Calu3 (cell line): Measurements from ENCODE around the gene SELE. TPM values are rescaled to one million over a fixed set of nuclear protein-coding genes. Genes with fewer than 3 reads are reported as not detected.
A peak's percentile ranks its signal among the peaks of the same experiment; 100 is the strongest.

ENCODE experiments used
- BruUV-seq: library from RNA; stranded (reverse); fragments of 400-500 nt; replicated peaks from 2 replicates; lab custom pipeline; 2021; lab: Mats Ljungman, UMichigan
- CTCF ChIA-PET: fragments of 300-600 bp; sonication (Branson Sonifier 250); formaldehyde crosslinking; loops from one replicate; lab custom pipeline; 2022; ENCODE audit warnings: antibody characterized with exemption; lab: Charles Lee
- DNase-seq: peaks from one replicate; pipeline ENCODE4 v3.0.0; 2022
- H3K27ac Mint-ChIP-seq: one replicate; pipeline ENCODE4 v1.8.0; 2022; ENCODE audit warnings: mixed read lengths; ENCODE audit not compliant: unreplicated experiment
- H3K27me3 Mint-ChIP-seq: one replicate; pipeline ENCODE4 v1.8.0; 2022; ENCODE audit warnings: mixed read lengths; ENCODE audit not compliant: unreplicated experiment
- H3K36me3 Mint-ChIP-seq: one replicate; pipeline ENCODE4 v1.8.0; 2022; ENCODE audit warnings: mild to moderate bottlenecking, moderate library complexity, mixed read lengths; ENCODE audit not compliant: insufficient read depth, unreplicated experiment
- H3K4me1 Mint-ChIP-seq: one replicate; pipeline ENCODE4 v1.8.0; 2022; ENCODE audit warnings: mild to moderate bottlenecking, low read depth, mixed read lengths; ENCODE audit not compliant: unreplicated experiment
- H3K4me3 Mint-ChIP-seq: one replicate; pipeline ENCODE4 v1.8.0; 2022; ENCODE audit warnings: mild to moderate bottlenecking, low read depth, moderate library complexity, mixed read lengths; ENCODE audit not compliant: unreplicated experiment
- H3K9me3 Mint-ChIP-seq: one replicate; pipeline ENCODE4 v1.8.0; 2022; ENCODE audit warnings: low read depth, mixed read lengths; ENCODE audit not compliant: unreplicated experiment
- CTCF ChIP-seq: fragments of 200-600 bp; IDR thresholded peaks from one replicate; pipeline ENCODE4 v1.8.0; 2022; ENCODE audit warnings: antibody characterized with exemption; ENCODE audit not compliant: unreplicated experiment
- intact Hi-C: fragments of 100-400 bp; cut with micrococcal nuclease; formaldehyde crosslinking; loops from one replicate; pipeline ENCODE4 v1.10.0; 2022; ENCODE audit not compliant: unreplicated experiment
- total RNA-seq: library from RNA; stranded (reverse); gene quantifications from 2 replicates; pipeline ENCODE4 v1.2.3, GENCODE V29; 2022

SELE gene
- total RNA-seq, 1 experiment from 2014 or later, result not detected

DNA sequence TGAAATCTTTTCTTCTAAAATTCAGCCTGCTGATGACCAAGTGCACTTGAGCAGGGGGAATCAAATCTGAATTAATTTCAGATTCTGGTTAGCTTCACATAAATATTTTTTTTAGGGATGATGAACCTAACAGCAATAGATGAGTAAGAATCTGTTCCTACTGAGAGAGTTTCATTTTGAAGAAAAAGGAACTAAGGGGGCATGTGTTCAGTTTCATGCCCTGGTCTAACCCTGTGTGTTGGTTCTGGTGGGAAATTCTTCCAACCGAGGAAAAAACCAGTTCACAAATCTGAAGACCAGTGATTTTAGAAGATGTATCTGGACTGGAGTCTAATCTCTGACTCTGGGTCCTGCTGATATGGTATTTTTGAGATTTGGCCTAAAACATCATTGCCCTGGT is 36.1 kb downstream of the SELE start:
- CTCF ChIA-PET, result no interaction called here
- no peak for DNase-seq
- H3K36me3 Mint-ChIP-seq, result no peaks in the 10 kb centered on the region
- no peak overlapping the region for H3K4me3 Mint-ChIP-seq
- no TSS peak for BruUV-seq
- peaks cover 34% of the 10 kb centered on the region for H3K4me1 Mint-ChIP-seq
- no peaks in the 10 kb centered on the region for H3K9me3 Mint-ChIP-seq
- intact Hi-C loops, result loop anchor here (10.0 kb wide), 1 partner anchor 233 kb away; no protein-coding TSS in a partner anchor
- H3K27me3 Mint-ChIP-seq, result no peaks in the 10 kb centered on the region
- no peak for TF ChIP-seq CTCF
- no peak overlapping the region for H3K27ac Mint-ChIP-seq

- Mint-ChIP-seq H3K4me1 (peaks cover 34% of the 10 kb centered on the region), H3K27me3 (no peaks in the 10 kb centered on the region), H3K27ac (peak overlapping the region; percentile 83), H3K4me3 (no peak overlapping the region), H3K36me3 (no peaks in the 10 kb centered on the region), H3K9me3 (no peaks in the 10 kb centered on the region)
- TF ChIP-seq CTCF, result no peak
- DNase-seq, result no peak
- no TSS peak for BruUV-seq
- CTCF ChIA-PET, result interaction anchor here (1.0 to 1.7 kb wide), 2 partner anchors 9 to 110 kb away, joined by 3 to 5 read pairs; partner anchors contain the start of gene F5
- intact Hi-C loops, result loop anchor here (10.0 kb wide), 1 partner anchor 232 kb away; no protein-coding TSS in a partner anchor
Measured at GRCh38 chr1:169696273-169697100, 37.4 kb downstream of the SELE start.

- no peak for DNase-seq
- intact Hi-C loops, result loop anchor here (1.0 to 10.0 kb wide), 3 partner anchors 13 to 230 kb away; no protein-coding TSS in a partner anchor
- Mint-ChIP-seq H3K9me3 (no peaks in the 10 kb centered on the region), H3K4me3 (no peak overlapping the region), H3K27ac (peak overlapping the region; percentile 3), H3K36me3 (no peaks in the 10 kb centered on the region), H3K27me3 (no peaks in the 10 kb centered on the region), H3K4me1 (peaks cover 34% of the 10 kb centered on the region)
- no peak for TF ChIP-seq CTCF
- CTCF ChIA-PET, result interaction anchor here (0.7 to 1.1 kb wide), 3 partner anchors 92 to 222 kb away, joined by 3 to 4 read pairs (median 4); partner anchors contain the start of gene F5
- no TSS peak for BruUV-seq
Measured at GRCh38 chr1:169694304-169695075, 39.4 kb downstream of the SELE start.

- CTCF ChIA-PET, result interaction anchor here (0.8 to 1.0 kb wide), 2 partner anchors 11 to 25 kb away, joined by 3 to 4 read pairs; no protein-coding TSS in a partner anchor
- no peak for TF ChIP-seq CTCF
- H3K4me3 Mint-ChIP-seq, result no peak overlapping the region
- H3K36me3 Mint-ChIP-seq, result no peaks in the 10 kb centered on the region
- BruUV-seq, result no TSS peak
- H3K27ac Mint-ChIP-seq, result no peak overlapping the region
- H3K9me3 Mint-ChIP-seq, result no peaks in the 10 kb centered on the region
- no peaks in the 10 kb centered on the region for H3K27me3 Mint-ChIP-seq
- intact Hi-C loops, result loop anchor here (5.0 to 10.0 kb wide), 2 partner anchors 91 to 228 kb away; no protein-coding TSS in a partner anchor
- DNase-seq, result no peak
- peaks cover 34% of the 10 kb centered on the region for H3K4me1 Mint-ChIP-seq
Measured at GRCh38 chr1:169692756-169693460, 41.0 kb downstream of the SELE start.
